SH-SY5Y (cell line): Measurements from ENCODE around the gene ARGFX.

Experiments
- GATA2 ChIP-seq: IDR thresholded peaks from 2 replicates; pipeline ENCODE4 v1.6.1; 2011; ENCODE audit warnings: mild to moderate bottlenecking, low read depth, low read length
- GATA3 ChIP-seq: IDR thresholded peaks from 2 replicates; pipeline ENCODE4 v1.6.1; 2011; ENCODE audit warnings: low read depth, mild to moderate bottlenecking, low read length, moderate library complexity

- no peak for TF ChIP-seq GATA2
- no peak for TF ChIP-seq GATA3
Observed at GRCh38 chr3:121552797-121553196, 15.0 kb upstream of the ARGFX start.
